MM.1S (cell line): ENCODE results near the gene APOM.

Source experiments
- DNase-seq: peaks from one replicate; pipeline ENCODE4 v3.0.0-alpha.2; 2015
- H2AFZ ChIP-seq: fragments of 300-600 bp; sonication (generic); 2 replicates; pipeline ENCODE4 v1.6.0; 2016; ENCODE audit warnings: antibody characterized with exemption, low read length
- H3F3A ChIP-seq: fragments of 300-600 bp; sonication (generic); 2 replicates; pipeline ENCODE4 v1.6.1; 2016; ENCODE audit warnings: mild to moderate bottlenecking, antibody characterized with exemption, low read length, moderate library complexity, mixed read lengths; ENCODE audit not compliant: insufficient read depth
- H3K27ac ChIP-seq: fragments of 300-600 bp; sonication (generic); 2 replicates; pipeline ENCODE4 v1.5.1; 2016; ENCODE audit warnings: mild to moderate bottlenecking, low read length
- H3K27me3 ChIP-seq: fragments of 300-600 bp; sonication (generic); replicated peaks from 2 replicates; pipeline ENCODE4 v1.6.0; 2016; ENCODE audit warnings: low read length; ENCODE audit not compliant: insufficient read depth
- H3K36me3 ChIP-seq: fragments of 300-600 bp; sonication (generic); replicated peaks from 2 replicates; pipeline ENCODE4 v1.6.1; 2016; ENCODE audit warnings: mild to moderate bottlenecking, low read length, mixed read lengths; ENCODE audit not compliant: insufficient read depth
- H3K4me1 ChIP-seq: fragments of 300-600 bp; sonication (generic); 2 replicates; pipeline ENCODE4 v1.6.1; 2016; ENCODE audit warnings: low read length, mixed read lengths
- H3K4me2 ChIP-seq: fragments of 300-600 bp; sonication (generic); 2 replicates; pipeline ENCODE4 v1.6.0; 2016; ENCODE audit warnings: low read depth, low read length
- H3K4me3 ChIP-seq: fragments of 300-600 bp; sonication (generic); 2 replicates; pipeline ENCODE4 v1.5.1; 2016; ENCODE audit warnings: low read length, mixed read lengths
- H3K79me2 ChIP-seq: fragments of 300-600 bp; sonication (generic); 2 replicates; pipeline ENCODE4 v1.6.1; 2016; ENCODE audit warnings: mixed run types, low read length, mixed read lengths
- H3K9ac ChIP-seq: fragments of 300-600 bp; sonication (generic); 2 replicates; pipeline ENCODE4 v1.6.1; 2016; ENCODE audit warnings: low read length, mixed read lengths
- H3K9me2 ChIP-seq: fragments of 300-600 bp; sonication (generic); replicated peaks from 2 replicates; pipeline ENCODE4 v1.6.1; 2016; ENCODE audit warnings: mild to moderate bottlenecking, low read length, mixed read lengths; ENCODE audit not compliant: insufficient read depth
- H3K9me3 ChIP-seq: fragments of 300-600 bp; sonication (generic); replicated peaks from 2 replicates; pipeline ENCODE4 v1.6.1; 2016; ENCODE audit warnings: mild to moderate bottlenecking, low read length, mixed read lengths; ENCODE audit not compliant: insufficient read depth
- H4K20me1 ChIP-seq: fragments of 300-600 bp; sonication (generic); 2 replicates; pipeline ENCODE4 v1.6.1; 2016; ENCODE audit warnings: mild to moderate bottlenecking, low read length, moderate library complexity, mixed read lengths; ENCODE audit not compliant: insufficient read depth
- EZH2 ChIP-seq: fragments of 300-600 bp; sonication (generic); optimal IDR thresholded peaks from 2 replicates; pipeline ENCODE3; 2017; ENCODE audit warnings: low read depth, mild to moderate bottlenecking, antibody characterized with exemption, low read length, mixed read lengths
- EZH2phosphoT487 ChIP-seq: fragments of 300-600 bp; sonication (generic); IDR thresholded peaks from 2 replicates; pipeline ENCODE4 v1.6.1; 2018; ENCODE audit warnings: antibody characterized with exemption, low read length
- TF ChIP-seq, protein P1 (sequence below): fragments of 300-600 bp; sonication (generic); IDR thresholded peaks from 2 replicates; pipeline ENCODE4 v1.5.1; 2016; ENCODE audit warnings: antibody characterized with exemption, low read length, mixed read lengths

The APOM gene

GRCh38 chr6:31690231-31691077 is 34.8 kb downstream of the APOM start:
- H2AFZ ChIP-seq: no peak overlapping the region
- no peaks in the 10 kb centered on the region for H3K27me3 ChIP-seq
- no peak overlapping the region for H3K4me3 ChIP-seq
- no peaks in the 10 kb centered on the region for H3K79me2 ChIP-seq
- no peak overlapping the region for H3K9ac ChIP-seq
- DNase-seq: no peak
- no peaks in the 10 kb centered on the region for H3K9me3 ChIP-seq
- TF ChIP-seq EZH2 (no peak), EZH2phosphoT487 (no peak)
- TF ChIP-seq, protein P1, sequence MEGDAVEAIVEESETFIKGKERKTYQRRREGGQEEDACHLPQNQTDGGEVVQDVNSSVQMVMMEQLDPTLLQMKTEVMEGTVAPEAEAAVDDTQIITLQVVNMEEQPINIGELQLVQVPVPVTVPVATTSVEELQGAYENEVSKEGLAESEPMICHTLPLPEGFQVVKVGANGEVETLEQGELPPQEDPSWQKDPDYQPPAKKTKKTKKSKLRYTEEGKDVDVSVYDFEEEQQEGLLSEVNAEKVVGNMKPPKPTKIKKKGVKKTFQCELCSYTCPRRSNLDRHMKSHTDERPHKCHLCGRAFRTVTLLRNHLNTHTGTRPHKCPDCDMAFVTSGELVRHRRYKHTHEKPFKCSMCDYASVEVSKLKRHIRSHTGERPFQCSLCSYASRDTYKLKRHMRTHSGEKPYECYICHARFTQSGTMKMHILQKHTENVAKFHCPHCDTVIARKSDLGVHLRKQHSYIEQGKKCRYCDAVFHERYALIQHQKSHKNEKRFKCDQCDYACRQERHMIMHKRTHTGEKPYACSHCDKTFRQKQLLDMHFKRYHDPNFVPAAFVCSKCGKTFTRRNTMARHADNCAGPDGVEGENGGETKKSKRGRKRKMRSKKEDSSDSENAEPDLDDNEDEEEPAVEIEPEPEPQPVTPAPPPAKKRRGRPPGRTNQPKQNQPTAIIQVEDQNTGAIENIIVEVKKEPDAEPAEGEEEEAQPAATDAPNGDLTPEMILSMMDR: no peak
- no peaks in the 10 kb centered on the region for H3K36me3 ChIP-seq
- no peaks in the 10 kb centered on the region for H3K4me1 ChIP-seq
- H4K20me1 ChIP-seq: no peaks in the 10 kb centered on the region
- H3F3A ChIP-seq: no peaks in the 10 kb centered on the region
- H3K27ac ChIP-seq: no peak overlapping the region
- no peaks in the 10 kb centered on the region for H3K9me2 ChIP-seq
- H3K4me2 ChIP-seq: no peak overlapping the region

DNA sequence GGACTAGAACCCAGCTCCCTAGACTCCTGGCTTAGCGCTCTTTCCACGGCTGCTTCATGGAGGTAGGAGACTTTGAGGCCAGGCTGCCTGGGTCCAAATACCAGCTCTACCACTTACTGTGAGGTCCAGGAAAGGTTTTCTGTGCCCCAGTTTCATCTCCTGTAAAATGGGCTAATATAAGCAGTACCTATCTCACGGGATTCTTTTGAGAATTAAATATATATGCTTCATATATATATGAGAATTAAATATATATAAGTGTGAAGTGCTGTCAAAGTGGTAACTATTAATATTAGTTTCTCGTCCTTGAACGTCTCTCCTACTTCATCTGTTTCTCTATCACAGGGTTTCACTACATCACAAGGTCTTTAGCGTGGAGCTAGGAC is 35.4 kb downstream of the APOM start:
- H3K9me3 ChIP-seq: no peaks in the 10 kb centered on the region
- H3K36me3 ChIP-seq: no peaks in the 10 kb centered on the region
- H3K4me1 ChIP-seq: no peaks in the 10 kb centered on the region
- no peak for DNase-seq
- no peak overlapping the region for H3K4me2 ChIP-seq
- no peaks in the 10 kb centered on the region for H4K20me1 ChIP-seq
- H3K27me3 ChIP-seq: no peaks in the 10 kb centered on the region
- no peak for TF ChIP-seq EZH2phosphoT487
- TF ChIP-seq, protein P1: no peak
- no peak for TF ChIP-seq EZH2
- no peaks in the 10 kb centered on the region for H3F3A ChIP-seq
- no peak overlapping the region for H3K4me3 ChIP-seq
- H3K27ac ChIP-seq: no peak overlapping the region
- H3K79me2 ChIP-seq: no peaks in the 10 kb centered on the region
- no peak overlapping the region for H3K9ac ChIP-seq
- no peaks in the 10 kb centered on the region for H3K9me2 ChIP-seq
- H2AFZ ChIP-seq: no peak overlapping the region

- Histone ChIP-seq H4K20me1 (no peaks in the 10 kb centered on the region), H3K27ac (no peak overlapping the region), H3K9me2 (no peaks in the 10 kb centered on the region), H3K9me3 (no peaks in the 10 kb centered on the region), H3K9ac (no peak overlapping the region), H3K36me3 (no peaks in the 10 kb centered on the region), H3K4me2 (no peak overlapping the region), H3K27me3 (no peaks in the 10 kb centered on the region), H3K79me2 (no peaks in the 10 kb centered on the region), H3K4me3 (no peak overlapping the region), H3F3A (no peaks in the 10 kb centered on the region), H2AFZ (no peak overlapping the region), H3K4me1 (no peaks in the 10 kb centered on the region)
- DNase-seq: no peak
- TF ChIP-seq EZH2: no peak
- TF ChIP-seq, protein P1: no peak
- TF ChIP-seq EZH2phosphoT487: no peak
Measured at GRCh38 chr6:31691564-31692108, 35.9 kb downstream of the APOM start.
